ENCODE measurements around the gene RGS3. TPM values are rescaled to one million over a fixed set of nuclear protein-coding genes. Genes with fewer than 3 reads are reported as not detected.

Gene RGS3
- total RNA-seq, 1 donor from 2014 or later: 92.5 TPM

DNA sequence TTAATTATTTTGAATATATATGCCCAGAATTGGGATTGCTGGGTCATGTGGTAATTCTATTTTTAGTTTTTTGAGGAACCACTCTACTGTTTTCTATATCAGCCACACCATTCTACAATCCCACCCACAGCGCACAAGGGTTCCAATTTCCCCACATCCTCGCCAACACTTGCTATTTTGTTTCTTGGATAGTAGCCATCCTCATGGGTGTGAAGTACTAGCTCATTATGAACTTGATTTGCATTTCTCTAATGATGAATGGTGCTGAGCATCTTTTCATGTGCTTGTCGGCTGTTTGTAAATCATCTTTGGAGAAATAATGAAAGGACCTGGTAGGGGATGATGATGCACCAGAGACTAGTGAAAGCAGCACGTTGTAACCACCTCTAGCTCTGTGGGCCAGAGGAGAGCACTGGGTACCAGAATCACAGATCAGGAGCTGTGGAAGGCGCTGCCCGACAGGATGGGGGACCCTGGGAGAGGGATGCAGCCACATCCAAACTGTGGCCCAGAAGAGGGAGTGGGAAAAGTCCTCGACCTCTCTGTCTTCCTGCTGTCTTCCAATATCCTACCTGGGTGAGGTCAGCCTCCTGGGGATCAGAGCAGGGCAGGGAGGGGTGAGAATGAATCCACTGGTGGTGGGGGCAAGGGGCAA, 155.4 kb downstream of the RGS3 start:
- Histone ChIP-seq H3K4me1 (ENCODE audit: insufficient read depth, low read length) (peaks cover 70% of the 10 kb centered on the region), H3K27ac (ENCODE audit: low read depth, low read length) (no peak overlapping the region), H2AFZ (ENCODE audit: low read depth, low read length) (no peak overlapping the region), H4K20me1 (ENCODE audit: insufficient read depth, low read length) (no peaks in the 10 kb centered on the region), H3K36me3 (ENCODE audit: insufficient read depth, low read length) (no peaks in the 10 kb centered on the region), H3K4me3 (ENCODE audit: insufficient read depth, low read depth, low read length) (no peak overlapping the region), H3K4me2 (ENCODE audit: low read length) (no peak overlapping the region), H3K79me2 (ENCODE audit: insufficient read depth, low read length) (peaks cover 7% of the 10 kb centered on the region), H3K9me3 (ENCODE audit: insufficient read depth, low read depth, low read length) (no peaks in the 10 kb centered on the region), H3K27me3 (ENCODE audit: insufficient read depth, low read length) (no peaks in the 10 kb centered on the region), H3K9ac (ENCODE audit: low read length) (no peak overlapping the region)
- Mint-ChIP-seq H3K4me3 (ENCODE audit: unreplicated experiment) (peak overlapping the region; percentile 24), H3K4me1 (ENCODE audit: low read depth, unreplicated experiment) (peaks cover 71% of the 10 kb centered on the region), H3K9me3 (ENCODE audit: unreplicated experiment) (no peaks in the 10 kb centered on the region), H3K27me3 (ENCODE audit: low read depth, unreplicated experiment) (no peaks in the 10 kb centered on the region), H3K27ac (ENCODE audit: unreplicated experiment) (peak overlapping the region; percentile 100), H3K36me3 (ENCODE audit: low read depth, unreplicated experiment) (no peaks in the 10 kb centered on the region)
- no peak for TF ChIP-seq EZH2 (IDR thresholded peaks at IDR 0.05; ENCODE audit: insufficient read depth, low read length)
- TF ChIP-seq, protein P1, sequence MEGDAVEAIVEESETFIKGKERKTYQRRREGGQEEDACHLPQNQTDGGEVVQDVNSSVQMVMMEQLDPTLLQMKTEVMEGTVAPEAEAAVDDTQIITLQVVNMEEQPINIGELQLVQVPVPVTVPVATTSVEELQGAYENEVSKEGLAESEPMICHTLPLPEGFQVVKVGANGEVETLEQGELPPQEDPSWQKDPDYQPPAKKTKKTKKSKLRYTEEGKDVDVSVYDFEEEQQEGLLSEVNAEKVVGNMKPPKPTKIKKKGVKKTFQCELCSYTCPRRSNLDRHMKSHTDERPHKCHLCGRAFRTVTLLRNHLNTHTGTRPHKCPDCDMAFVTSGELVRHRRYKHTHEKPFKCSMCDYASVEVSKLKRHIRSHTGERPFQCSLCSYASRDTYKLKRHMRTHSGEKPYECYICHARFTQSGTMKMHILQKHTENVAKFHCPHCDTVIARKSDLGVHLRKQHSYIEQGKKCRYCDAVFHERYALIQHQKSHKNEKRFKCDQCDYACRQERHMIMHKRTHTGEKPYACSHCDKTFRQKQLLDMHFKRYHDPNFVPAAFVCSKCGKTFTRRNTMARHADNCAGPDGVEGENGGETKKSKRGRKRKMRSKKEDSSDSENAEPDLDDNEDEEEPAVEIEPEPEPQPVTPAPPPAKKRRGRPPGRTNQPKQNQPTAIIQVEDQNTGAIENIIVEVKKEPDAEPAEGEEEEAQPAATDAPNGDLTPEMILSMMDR (IDR thresholded peaks at IDR 0.05; ENCODE audit: insufficient read depth, low read depth, low read length): no peak
- FAIRE-seq (no peak), DNase-seq (ENCODE audit: low read depth) (no peak)

DNA sequence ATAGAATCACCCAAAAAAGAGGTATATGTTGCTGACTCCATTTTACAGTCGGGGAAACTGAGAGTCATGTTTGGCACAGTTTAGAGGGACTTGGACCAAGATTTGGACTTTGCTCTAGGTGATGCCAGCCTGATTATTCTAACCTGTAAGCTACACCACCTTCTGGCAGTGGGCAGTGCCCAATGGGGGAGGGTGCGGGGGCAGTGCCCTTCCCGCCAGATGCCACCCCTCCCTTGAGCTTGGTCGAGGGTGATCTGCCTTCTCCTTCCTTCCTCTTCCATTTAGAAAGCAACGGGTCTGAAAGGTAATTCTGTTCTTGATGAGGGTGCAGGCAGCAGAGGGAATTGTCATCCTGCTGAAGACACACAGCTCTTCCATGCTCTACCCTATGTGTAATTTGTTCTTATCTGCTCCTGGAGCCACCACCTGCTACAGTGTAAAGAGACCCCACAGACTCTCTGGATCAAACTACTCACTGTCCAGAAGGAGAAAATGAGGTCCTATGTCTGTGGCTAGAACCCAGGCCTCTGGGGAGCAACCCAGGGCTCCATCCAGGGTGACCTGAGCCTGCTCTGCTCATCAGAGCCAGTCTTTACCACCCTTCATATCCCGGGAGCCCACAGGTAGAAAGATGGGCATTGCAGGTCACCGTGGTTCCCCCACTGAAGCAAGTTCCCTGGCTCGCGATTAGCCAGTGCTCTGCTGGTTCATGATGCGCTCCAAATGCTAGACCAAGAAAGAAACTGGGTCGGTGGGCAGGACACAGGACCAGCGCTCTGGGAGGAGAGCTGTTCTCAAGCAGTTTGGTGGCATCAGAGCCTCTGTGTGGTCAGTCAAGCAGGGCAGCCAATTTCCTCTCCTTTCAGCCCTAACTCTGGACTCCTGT, 156.2 kb downstream of the RGS3 start:
- Histone ChIP-seq H3K79me2 (ENCODE audit: insufficient read depth, low read length) (peaks cover 7% of the 10 kb centered on the region), H2AFZ (ENCODE audit: low read depth, low read length) (no peak overlapping the region), H4K20me1 (ENCODE audit: insufficient read depth, low read length) (no peaks in the 10 kb centered on the region), H3K9me3 (ENCODE audit: insufficient read depth, low read depth, low read length) (no peaks in the 10 kb centered on the region), H3K4me3 (ENCODE audit: insufficient read depth, low read depth, low read length) (peak overlapping the region; percentile 15), H3K4me1 (ENCODE audit: insufficient read depth, low read length) (peaks cover 69% of the 10 kb centered on the region), H3K36me3 (ENCODE audit: insufficient read depth, low read length) (no peaks in the 10 kb centered on the region), H3K27me3 (ENCODE audit: insufficient read depth, low read length) (no peaks in the 10 kb centered on the region), H3K9ac (ENCODE audit: low read length) (peak overlapping the region; percentile 96), H3K4me2 (ENCODE audit: low read length) (peak overlapping the region; percentile 80), H3K27ac (ENCODE audit: low read depth, low read length) (peak overlapping the region; percentile 100)
- H3K9me3 Mint-ChIP-seq (ENCODE audit: unreplicated experiment): no peaks in the 10 kb centered on the region
- FAIRE-seq: no peak
- peak overlapping the region; percentile 100 for H3K27ac Mint-ChIP-seq (ENCODE audit: unreplicated experiment)
- peak overlapping the region; percentile 31 for H3K4me3 Mint-ChIP-seq (ENCODE audit: unreplicated experiment)
- DNase-seq (ENCODE audit: low read depth): no peak
- no peaks in the 10 kb centered on the region for H3K27me3 Mint-ChIP-seq (ENCODE audit: low read depth, unreplicated experiment)
- H3K36me3 Mint-ChIP-seq (ENCODE audit: low read depth, unreplicated experiment): no peaks in the 10 kb centered on the region
- peaks cover 69% of the 10 kb centered on the region for H3K4me1 Mint-ChIP-seq (ENCODE audit: low read depth, unreplicated experiment)
- no peak for TF ChIP-seq EZH2 (IDR thresholded peaks at IDR 0.05; ENCODE audit: insufficient read depth, low read length)
- TF ChIP-seq, protein P1 (IDR thresholded peaks at IDR 0.05; ENCODE audit: insufficient read depth, low read depth, low read length): no peak

Measured in astrocyte (in vitro differentiated cells and primary cell).